OCI-LY3 (cell line): ENCODE results near the gene ATP8B1.

Experiments used
- EZH2phosphoT487 ChIP-seq: fragments of 200-600 bp; shearing (Covaris generic); IDR thresholded peaks from 2 replicates; pipeline ENCODE4 v1.6.1; 2018; ENCODE audit warnings: antibody characterized with exemption, mixed run types, low read depth
- TF ChIP-seq, protein P1 (sequence below): fragments of 200-600, 300-600 bp; sonication (generic); IDR thresholded peaks from 2 replicates; pipeline ENCODE4 v1.5.1; 2014; ENCODE audit warnings: antibody characterized with exemption, low read length, low read depth

- TF ChIP-seq, protein P1, sequence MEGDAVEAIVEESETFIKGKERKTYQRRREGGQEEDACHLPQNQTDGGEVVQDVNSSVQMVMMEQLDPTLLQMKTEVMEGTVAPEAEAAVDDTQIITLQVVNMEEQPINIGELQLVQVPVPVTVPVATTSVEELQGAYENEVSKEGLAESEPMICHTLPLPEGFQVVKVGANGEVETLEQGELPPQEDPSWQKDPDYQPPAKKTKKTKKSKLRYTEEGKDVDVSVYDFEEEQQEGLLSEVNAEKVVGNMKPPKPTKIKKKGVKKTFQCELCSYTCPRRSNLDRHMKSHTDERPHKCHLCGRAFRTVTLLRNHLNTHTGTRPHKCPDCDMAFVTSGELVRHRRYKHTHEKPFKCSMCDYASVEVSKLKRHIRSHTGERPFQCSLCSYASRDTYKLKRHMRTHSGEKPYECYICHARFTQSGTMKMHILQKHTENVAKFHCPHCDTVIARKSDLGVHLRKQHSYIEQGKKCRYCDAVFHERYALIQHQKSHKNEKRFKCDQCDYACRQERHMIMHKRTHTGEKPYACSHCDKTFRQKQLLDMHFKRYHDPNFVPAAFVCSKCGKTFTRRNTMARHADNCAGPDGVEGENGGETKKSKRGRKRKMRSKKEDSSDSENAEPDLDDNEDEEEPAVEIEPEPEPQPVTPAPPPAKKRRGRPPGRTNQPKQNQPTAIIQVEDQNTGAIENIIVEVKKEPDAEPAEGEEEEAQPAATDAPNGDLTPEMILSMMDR, result no peak
- TF ChIP-seq EZH2phosphoT487, result no peak
Observed at GRCh38 chr18:57771626-57772025, 31.5 kb downstream of the ATP8B1 start.
